Endothelial cell of umbilical vein (primary cell): ENCODE results near the gene ARHGEF28. TPM values are rescaled to one million over a fixed set of nuclear protein-coding genes. Genes with fewer than 3 reads are reported as not detected.

Source experiments
- BruUV-seq: library from RNA; stranded (reverse); fragments of 400-500 nt; replicated peaks from 2 replicates; lab custom pipeline; 2021; lab: Mats Ljungman, UMichigan
- CTCF ChIA-PET: fragments of 300-600, 350-600 bp; sonication (Branson Sonifier 250); formaldehyde crosslinking; loops from one replicate; lab custom pipeline; 2021; ENCODE audit warnings: antibody characterized with exemption, inconsistent platforms; lab: Charles Lee
- POLR2A ChIA-PET: fragments of 300-600, 350-600 bp; sonication (Branson Sonifier 250); formaldehyde crosslinking; loops from one replicate; lab custom pipeline; 2021; ENCODE audit warnings: antibody characterized with exemption, inconsistent platforms; lab: Charles Lee
- DNase-seq: peaks from one replicate; pipeline ENCODE4 v3.0.0-alpha.2; 2011; ENCODE audit warnings: low read depth, low spot score
- FAIRE-seq: peaks from 2 replicates; lab custom pipeline; 2011; peaks lifted over from hg19 to GRCh38; lab: Jason Lieb, UNC
- H2AFZ ChIP-seq: 2 replicates; pipeline ENCODE4 v1.6.0; 2012; ENCODE audit warnings: low read depth, low read length, control low read depth, inconsistent platforms
- H3K27ac ChIP-seq: 2 replicates; pipeline ENCODE4 v1.5.1; 2011; ENCODE audit warnings: low read depth, mild to moderate bottlenecking, control low read depth, low read length, moderate library complexity; ENCODE audit not compliant: insufficient read depth
- H3K27me3 ChIP-seq, 2 experiments: 2 replicates each; pipeline versions ENCODE4 v1.6.0 to v1.6.1; 2011; ENCODE audit warnings: low read length in 2 of 2, mixed read lengths in 1 of 2; ENCODE audit not compliant: control insufficient read depth in 2 of 2, insufficient read depth in 2 of 2
- H3K36me3 ChIP-seq, 2 experiments: 2 replicates in 1 of 2; 3 replicates in 1 of 2; pipeline ENCODE4 v1.5.1; 2011; ENCODE audit warnings: low read length in 2 of 2, mild to moderate bottlenecking in 1 of 2, moderate library complexity in 1 of 2; ENCODE audit not compliant: control insufficient read depth in 2 of 2, insufficient read depth in 2 of 2; ENCODE audit errors: extremely low read depth in 1 of 2
- H3K4me1 ChIP-seq: 3 replicates; pipeline ENCODE4 v1.5.1; 2011; ENCODE audit warnings: mild to moderate bottlenecking, low read length; ENCODE audit not compliant: control insufficient read depth, insufficient read depth; ENCODE audit errors: extremely low read depth
- H3K4me2 ChIP-seq: 2 replicates; pipeline ENCODE4 v1.6.1; 2011; ENCODE audit warnings: low read length, control low read depth, mixed read lengths; ENCODE audit not compliant: insufficient read depth
- H3K4me3 ChIP-seq, 3 experiments: fragments of 200-600 bp in 1 of 3; sonication (generic), shearing (Covaris generic) in 1 of 3; replicated peaks in 1 of 3; 2 replicates each; pipeline ENCODE4 v1.5.1; 2011 to 2016; ENCODE audit warnings: control low read depth in 3 of 3, low read length in 3 of 3, mild to moderate bottlenecking in 2 of 3, inconsistent platforms in 1 of 3, low read depth in 1 of 3, moderate library complexity in 1 of 3; ENCODE audit not compliant: insufficient read depth in 1 of 3
- H3K79me2 ChIP-seq: 2 replicates; pipeline ENCODE4 v1.6.0; 2012; ENCODE audit warnings: low read length, inconsistent platforms; ENCODE audit not compliant: control insufficient read depth, insufficient read depth
- H3K9ac ChIP-seq: replicated peaks from 2 replicates; pipeline ENCODE3; 2011; ENCODE audit warnings: low read length, control low read depth; ENCODE audit not compliant: insufficient read depth; ENCODE audit errors: extremely low read depth
- H3K9me1 ChIP-seq: replicated peaks from 3 replicates; pipeline ENCODE4 v1.6.0; 2011; ENCODE audit warnings: mild to moderate bottlenecking, low read length; ENCODE audit not compliant: control insufficient read depth, insufficient read depth; ENCODE audit errors: extremely low read depth
- H3K9me3 ChIP-seq: replicated peaks from 2 replicates; pipeline ENCODE4 v1.5.1; 2012; ENCODE audit warnings: low read length, inconsistent platforms; ENCODE audit not compliant: control insufficient read depth, insufficient read depth
- H4K20me1 ChIP-seq: replicated peaks from 2 replicates; pipeline ENCODE3; 2011; ENCODE audit warnings: mild to moderate bottlenecking, low read length; ENCODE audit not compliant: control insufficient read depth, insufficient read depth; ENCODE audit errors: extremely low read depth
- CTCF ChIP-seq, 2 donors: IDR thresholded peaks; 1 replicate in 1 of 2; 2 replicates in 1 of 2; pipeline ENCODE4 v1.5.1; 2011; ENCODE audit warnings: low read length in 2 of 2, mild to moderate bottlenecking in 2 of 2, moderate library complexity in 2 of 2, control low read depth in 1 of 2, inconsistent platforms in 1 of 2, low read depth in 1 of 2; ENCODE audit not compliant: insufficient read depth in 1 of 2; ENCODE audit errors: extremely low read depth in 1 of 2
- EZH2 ChIP-seq: IDR thresholded peaks from 2 replicates; pipeline ENCODE4 v1.6.1; 2012; ENCODE audit warnings: borderline replicate concordance, low read depth, mild to moderate bottlenecking, moderate library complexity, low read length, inconsistent platforms; ENCODE audit not compliant: severe bottlenecking
- FOS ChIP-seq: IDR thresholded peaks from 2 replicates; pipeline ENCODE4 v1.6.1; 2011; ENCODE audit warnings: mild to moderate bottlenecking, low read length, moderate library complexity, borderline replicate concordance; ENCODE audit not compliant: insufficient read depth
- GATA2 ChIP-seq: IDR thresholded peaks from 2 replicates; pipeline ENCODE4 v1.7.0; 2011; ENCODE audit warnings: low read depth, mild to moderate bottlenecking, moderate library complexity, mixed read lengths, low read length; ENCODE audit not compliant: insufficient read length, insufficient read depth
- JUN ChIP-seq: IDR thresholded peaks from 2 replicates; pipeline ENCODE4 v1.6.1; 2011; ENCODE audit warnings: borderline replicate concordance, low read depth; ENCODE audit not compliant: insufficient read length, insufficient read depth
- POLR2A ChIP-seq: IDR thresholded peaks from 2 replicates; pipeline ENCODE4 v1.6.1; 2012; ENCODE audit warnings: low read depth, mild to moderate bottlenecking, control low read depth, low read length
- POLR2AphosphoS5 ChIP-seq: IDR thresholded peaks from 2 replicates; pipeline ENCODE4 v1.6.1; 2012; ENCODE audit warnings: low read depth, mild to moderate bottlenecking, control low read depth, low read length, moderate library complexity; ENCODE audit not compliant: insufficient read depth
- dilution Hi-C: fragments of 300-500 bp; cut with MboI; formaldehyde crosslinking; loops from one replicate; pipeline ENCODE4 v1.15.0; 2019; ENCODE audit warnings: low sequenced_read_pairs; ENCODE audit not compliant: extremely low pct_ligation_motif_present
- intact Hi-C: fragments of 100-400 bp; cut with micrococcal nuclease; formaldehyde crosslinking; loops from one replicate; pipeline ENCODE4 v1.10.0; 2022
- polyA plus RNA-seq, 4 experiments: library from polyadenylated mRNA; depleted of rRNA in 3 of 4; stranded (reverse) in 3 of 4; unstranded in 1 of 4; fragments of >200 nt; gene quantifications; 2 replicates each; pipeline versions ENCODE4 v1.2.1 to v1.2.3, GENCODE V29; 2011 to 2012; ENCODE audit warnings: missing spikeins in 1 of 4
- total RNA-seq: library from RNA; stranded (reverse); gene quantifications from 2 replicates; pipeline ENCODE4 v1.2.3, GENCODE V29; 2021

The ARHGEF28 gene
- total and polyA plus RNA-seq, 2 donors (not counting 3 experiments of a cell fraction or from before 2014, with no cell fraction given) = 29.5 to 108 TPM

DNA sequence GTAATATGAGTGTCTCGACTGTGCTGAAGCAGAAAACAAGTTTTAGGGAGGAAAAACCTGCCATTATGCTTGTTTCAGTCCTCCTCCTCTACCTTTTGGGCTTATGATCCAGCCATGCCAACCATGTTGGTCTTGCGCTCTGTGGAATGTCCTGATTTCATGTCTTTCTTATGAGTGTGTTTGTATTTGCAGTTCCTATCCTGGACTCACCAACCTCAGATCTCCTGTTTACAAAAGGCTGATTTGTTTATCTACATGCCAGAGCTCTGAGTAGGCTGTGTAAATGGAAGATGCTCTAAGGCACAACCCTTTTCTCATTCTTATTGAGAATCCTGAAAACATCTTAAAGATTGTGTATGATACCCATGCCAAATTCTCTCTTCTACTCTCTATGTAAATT lies 138.6 kb downstream of the ARHGEF28 start:
- Histone ChIP-seq H3K36me3 (peaks cover 4 to 11% of the 10 kb centered on the region in 2 experiments), H3K9me1 (no peaks in the 10 kb centered on the region), H3K9me3 (no peaks in the 10 kb centered on the region), H3K4me3 (no peak overlapping the region), H2AFZ (no peak overlapping the region), H3K79me2 (peaks cover 63% of the 10 kb centered on the region), H3K4me2 (peak overlapping the region; percentile 7), H3K27me3 (no peaks in the 10 kb centered on the region), H3K4me1 (peaks cover 44% of the 10 kb centered on the region), H3K27ac (peak overlapping the region; percentile 55), H4K20me1 (no peaks in the 10 kb centered on the region), H3K9ac (peak overlapping the region; percentile 26)
- intact Hi-C loops = loop anchor here (1.0 kb wide), 1 partner anchor 16 kb away; no protein-coding TSS in a partner anchor
- ChIA-PET POLR2A (no interaction called here), CTCF (interaction anchor here (1.3 kb wide), 1 partner anchor 28 kb away, joined by 4 read pairs; no protein-coding TSS in a partner anchor)
- TF ChIP-seq CTCF (IDR thresholded peaks at IDR 0.05; ENCODE audit: extremely low read depth in 1 of 2, insufficient read depth in 1 of 2, low read depth in 1 of 2, low read length in 2 of 2) (no peak), JUN (peak; percentile 34), GATA2 (peak; percentile 63), POLR2AphosphoS5 (peak; percentile 46), FOS (peak; percentile 76), EZH2 (no peak), POLR2A (peak; percentile 28)
- BruUV-seq = no TSS peak
- dilution Hi-C loops = no loop called here
- peak; percentile 67 for FAIRE-seq
- DNase-seq = peak; percentile 43
